HG03520 (cell line): ENCODE measurements around the gene BFSP1.
A peak's percentile ranks its signal among the peaks of the same experiment; 100 is the strongest.

Experiments
- ATAC-seq: cut with Tn5 transposase; IDR thresholded peaks from one replicate; pipeline ENCODE4 v1.9.1; 2021; ENCODE audit warnings: mild to moderate bottlenecking, moderate library complexity; ENCODE audit not compliant: unreplicated experiment

BFSP1 gene

DNA sequence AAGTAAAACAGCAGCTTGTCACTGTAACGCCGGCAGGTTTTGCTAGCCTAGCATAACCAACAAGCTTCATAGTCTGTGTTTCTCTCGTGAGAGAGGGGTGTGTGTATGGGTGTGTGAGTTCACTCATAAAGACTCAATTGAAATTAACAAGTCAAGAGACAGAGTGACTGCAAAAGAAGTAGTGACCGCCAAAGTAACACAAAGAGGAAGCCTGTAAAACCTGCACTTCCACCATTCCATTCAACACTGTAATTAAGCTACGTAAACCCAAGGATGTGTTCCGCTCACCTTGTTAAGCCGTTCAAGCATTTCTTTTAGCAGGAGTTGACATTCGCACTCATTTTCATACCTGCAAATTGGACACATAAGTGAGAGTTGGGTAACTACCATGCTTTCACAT, 6.6 kb downstream of the BFSP1 start:
- ATAC-seq, result no peak

DNA sequence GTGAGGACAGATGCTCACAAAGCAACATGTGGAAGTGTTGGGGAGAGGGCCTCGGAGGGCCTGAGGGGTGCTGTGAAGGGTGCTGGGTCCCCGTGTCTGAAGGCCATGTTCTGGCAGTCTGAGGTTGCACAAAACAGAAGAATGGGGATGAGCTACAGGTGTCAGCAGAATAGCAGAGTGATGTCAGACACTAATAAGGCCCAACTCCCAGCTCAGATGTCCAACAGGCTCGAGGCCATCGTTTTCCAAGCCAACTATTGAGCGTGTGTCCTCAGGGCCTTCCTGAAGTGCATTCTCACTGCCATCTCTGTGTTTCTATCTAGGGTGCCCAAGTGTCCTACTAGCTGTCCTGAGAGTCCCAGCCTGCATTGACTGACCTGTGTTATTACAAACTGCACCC, 7.9 kb downstream of the BFSP1 start:
- ATAC-seq, result no peak

DNA sequence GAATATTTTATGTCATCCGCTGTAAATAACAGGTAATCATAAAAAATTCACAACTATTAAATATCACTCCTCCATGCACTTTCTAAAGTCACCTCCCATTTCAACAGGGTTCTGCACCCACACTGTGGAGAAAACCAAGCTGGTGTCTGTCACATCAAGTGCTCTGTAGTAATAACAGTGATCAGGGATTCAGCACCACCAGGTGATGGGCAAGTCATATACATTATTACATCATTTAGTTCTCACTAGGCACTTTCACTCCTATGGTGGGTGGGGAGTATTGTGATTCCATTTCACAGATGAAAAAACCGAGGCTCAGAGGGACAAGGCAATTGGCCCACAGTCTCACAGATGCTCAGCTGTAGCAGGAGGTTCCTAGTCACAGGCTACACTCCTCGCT, 8.7 kb downstream of the BFSP1 start:
- ATAC-seq, result no peak

DNA sequence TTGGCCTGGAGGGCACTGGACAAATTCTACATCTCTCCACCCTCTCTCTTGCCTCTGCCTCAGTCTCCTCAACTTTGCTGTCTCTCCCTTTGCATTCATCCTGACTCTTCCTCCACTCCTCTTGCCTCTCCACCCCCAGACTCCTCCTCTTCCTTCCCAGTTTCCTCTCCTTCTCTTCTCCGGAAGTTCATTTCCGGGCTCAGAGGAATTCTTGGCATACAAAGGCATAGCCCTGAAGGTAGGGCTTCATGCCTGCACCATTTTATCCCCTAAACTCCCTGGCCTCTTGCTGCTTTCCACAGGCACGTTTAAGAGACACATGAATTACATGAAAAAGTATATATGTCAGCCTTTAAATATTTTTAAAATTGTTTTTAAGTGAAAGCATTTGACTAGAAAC, 10.6 kb downstream of the BFSP1 start:
- no peak for ATAC-seq

DNA sequence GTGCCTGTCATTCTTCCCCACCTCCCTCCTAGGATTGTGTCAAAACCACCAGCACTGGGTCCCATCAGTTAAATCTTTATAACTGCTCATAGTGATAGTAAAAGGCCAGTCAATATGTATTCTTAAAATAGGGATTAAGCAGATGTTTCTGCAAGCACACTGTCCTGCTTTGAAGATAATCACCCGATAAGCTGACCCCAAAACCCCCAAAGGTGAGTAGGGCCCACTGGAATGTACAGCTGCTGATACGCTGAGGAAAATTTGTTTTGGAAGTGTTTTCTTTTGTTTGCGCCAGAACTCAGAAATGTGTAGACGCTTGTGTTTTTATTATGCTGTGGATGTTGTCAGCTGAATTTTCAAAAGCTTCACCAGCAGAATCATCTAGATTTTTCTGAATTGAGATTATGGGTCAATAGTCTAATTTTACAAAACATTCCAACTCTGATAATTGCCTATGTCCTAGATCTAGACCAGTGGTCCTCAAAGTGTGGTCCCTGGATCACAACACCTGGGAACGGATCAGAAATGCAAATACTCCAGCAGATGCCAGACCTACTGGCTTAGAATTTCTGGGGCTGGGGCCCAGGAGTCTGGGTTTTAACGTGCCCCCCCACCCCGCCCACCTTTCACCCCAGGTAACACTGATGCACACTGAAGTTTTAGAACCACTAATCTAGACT, 11.4 kb downstream of the BFSP1 start:
- no peak for ATAC-seq

DNA sequence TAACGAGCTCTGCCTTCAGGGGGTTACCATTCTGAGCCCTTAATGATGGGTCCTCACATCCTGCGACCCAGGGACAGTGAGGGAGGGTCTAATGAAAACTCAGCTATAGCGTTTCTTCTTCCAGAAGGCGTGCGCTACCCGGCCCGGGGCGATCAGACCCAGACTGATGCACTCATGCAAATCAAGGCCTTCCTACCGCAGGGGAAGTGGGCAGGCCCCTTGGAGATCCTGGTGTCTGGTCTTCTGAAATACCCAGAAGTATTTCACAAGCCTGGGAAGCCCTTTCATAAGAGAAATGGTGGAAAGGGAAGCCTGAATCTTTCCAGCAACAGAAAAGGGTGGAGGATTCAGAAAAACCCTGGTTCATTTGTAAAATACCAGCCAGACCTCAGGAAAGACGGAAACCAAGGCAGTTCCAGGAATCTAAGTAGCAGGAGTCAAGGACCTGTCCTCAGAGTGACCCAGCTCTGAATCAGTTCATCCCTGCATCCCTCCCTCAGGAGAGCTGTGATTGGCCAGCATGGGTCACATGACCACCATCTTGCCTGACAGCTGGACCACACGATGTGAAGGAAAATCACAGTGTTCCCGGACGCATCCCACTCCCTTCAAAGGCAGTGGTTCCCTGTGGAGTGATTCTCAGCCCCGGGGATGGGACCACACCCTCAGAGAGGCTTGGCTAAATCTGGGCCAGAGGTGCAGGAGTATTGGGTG, 12.7 kb downstream of the BFSP1 start:
- ATAC-seq, result no peak

DNA sequence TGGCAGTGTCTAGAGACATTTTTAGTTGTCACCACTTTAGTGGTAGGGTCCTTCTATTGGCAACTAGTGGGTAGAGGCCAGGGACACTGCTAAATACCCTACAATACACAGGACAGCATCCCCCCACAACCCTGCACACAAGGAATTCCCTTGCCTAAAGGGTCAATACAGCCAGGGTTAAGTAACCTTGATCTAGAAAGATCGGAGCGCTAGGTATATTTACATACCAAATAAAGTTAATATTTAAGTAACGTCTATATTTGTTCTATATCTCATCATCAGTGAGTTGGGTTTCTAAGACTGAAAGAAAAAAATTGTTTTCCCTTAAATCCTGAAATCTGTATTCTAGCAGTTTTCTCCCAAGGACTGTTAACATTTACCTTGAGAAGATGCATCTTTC, 16.1 kb downstream of the BFSP1 start:
- ATAC-seq, result no peak

DNA sequence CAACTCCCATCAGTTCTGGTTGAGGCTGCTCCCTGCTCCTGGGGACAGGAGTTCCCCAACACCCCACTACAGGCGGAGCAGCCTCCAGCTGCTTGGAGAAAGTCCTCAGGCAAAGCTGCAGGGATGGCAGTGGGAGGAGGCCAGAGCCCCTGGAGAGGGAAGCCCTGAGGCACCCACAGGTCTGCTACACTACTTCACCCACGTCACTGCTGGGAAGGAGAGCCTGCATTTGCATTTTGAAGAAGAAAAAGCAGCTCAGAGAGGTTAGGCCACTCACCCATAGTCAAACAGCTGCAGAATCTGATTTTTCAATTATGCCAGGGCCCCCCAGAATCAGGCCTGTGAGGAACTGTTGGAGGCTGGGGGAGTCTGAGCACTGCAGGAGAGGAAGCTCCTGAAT, 17.2 kb downstream of the BFSP1 start:
- no peak for ATAC-seq

DNA sequence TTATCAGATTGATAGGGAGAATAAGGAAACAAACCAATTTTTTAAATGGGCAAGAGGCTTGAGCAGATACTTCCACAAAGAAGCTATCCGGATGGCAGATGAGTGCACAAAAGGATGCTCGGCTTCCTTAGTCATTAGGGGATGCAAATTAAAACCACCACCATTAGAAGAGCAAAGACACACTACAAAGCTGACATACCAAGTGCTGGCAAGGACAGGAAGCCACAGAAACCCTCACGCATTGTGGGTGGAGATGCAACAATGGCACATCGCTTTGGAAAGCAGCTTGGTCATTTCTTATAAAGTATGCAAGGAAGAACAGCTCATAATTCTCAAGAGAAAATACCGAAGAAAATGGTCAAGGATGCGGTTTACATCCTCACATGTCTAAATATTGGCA, 19.8 kb downstream of the BFSP1 start:
- ATAC-seq, result no peak

DNA sequence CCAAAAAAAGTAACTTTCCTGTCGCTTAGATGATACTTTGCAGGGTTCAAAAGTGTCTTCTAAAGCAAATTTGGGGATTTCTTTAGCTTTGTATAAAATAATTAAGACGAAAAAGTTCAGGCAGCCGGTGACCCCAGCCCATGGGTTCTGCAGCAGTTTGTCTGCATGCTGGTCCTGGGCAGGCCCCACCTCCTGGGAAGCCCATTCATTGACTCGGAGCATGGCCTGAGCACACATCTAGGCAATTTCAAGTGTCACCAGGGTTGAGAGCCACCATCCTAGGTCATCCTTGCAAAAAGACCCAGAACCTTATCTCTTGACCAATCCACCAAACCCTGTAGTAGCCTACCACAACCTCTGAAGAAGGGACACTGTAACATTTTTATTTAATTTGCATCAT, 20.6 kb downstream of the BFSP1 start:
- ATAC-seq, result no peak

DNA sequence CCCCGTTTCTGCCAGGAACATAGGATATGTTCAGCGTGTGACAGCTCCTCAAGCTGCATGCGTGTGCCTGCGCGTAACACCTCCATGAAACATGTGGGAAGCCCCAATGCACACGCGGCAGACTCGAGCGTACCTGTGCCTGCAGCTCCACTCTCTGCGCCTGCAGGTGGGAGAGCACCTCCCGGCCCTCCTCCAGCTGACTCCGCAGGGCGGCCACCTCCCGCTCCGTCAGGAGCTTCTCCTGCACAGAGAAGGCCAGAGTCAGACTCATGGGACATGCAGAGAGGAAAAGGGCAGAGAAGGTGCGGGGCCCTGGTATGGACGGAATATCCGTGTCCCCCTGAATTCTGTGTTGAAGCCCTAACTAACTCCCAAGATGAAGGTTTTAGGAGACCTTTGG, 22.4 kb downstream of the BFSP1 start:
- ATAC-seq, result no peak

DNA sequence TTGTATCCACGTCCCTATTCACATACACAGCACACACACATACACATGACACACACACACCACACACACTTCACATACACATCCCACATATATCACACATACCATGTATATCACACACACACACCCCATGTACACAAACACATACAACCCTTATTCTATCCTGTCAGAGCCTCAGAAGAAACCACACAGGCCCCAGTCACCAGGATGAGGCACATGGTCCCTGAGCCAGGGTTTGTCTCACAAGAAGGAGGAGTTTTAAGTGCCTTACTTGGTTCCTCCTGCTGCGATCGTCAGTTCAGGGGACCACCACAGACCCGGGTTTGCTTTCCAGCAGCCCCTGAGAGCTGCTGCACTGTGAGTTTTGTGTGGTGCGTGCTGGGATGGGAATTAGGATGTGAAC, 23.6 kb downstream of the BFSP1 start:
- no peak for ATAC-seq

DNA sequence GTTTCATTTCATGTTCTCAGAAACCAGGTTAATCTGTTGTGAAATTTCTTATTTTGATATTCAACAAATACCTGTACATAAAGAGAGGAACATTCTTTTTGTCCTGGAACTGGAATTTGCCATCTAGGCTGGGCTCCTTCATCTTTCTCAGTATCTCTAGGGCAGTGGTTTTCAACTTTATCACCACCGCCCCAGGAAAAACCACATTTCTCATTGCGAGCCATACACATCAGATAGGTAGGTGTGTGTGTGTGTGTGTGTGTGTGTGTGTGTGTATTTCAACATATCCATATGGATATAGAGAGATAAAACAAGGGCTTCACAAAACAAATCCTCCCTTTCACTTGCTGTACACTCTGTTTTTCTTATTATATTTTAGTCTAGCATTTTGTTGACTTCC, 24.1 kb downstream of the BFSP1 start:
- no peak for ATAC-seq

DNA sequence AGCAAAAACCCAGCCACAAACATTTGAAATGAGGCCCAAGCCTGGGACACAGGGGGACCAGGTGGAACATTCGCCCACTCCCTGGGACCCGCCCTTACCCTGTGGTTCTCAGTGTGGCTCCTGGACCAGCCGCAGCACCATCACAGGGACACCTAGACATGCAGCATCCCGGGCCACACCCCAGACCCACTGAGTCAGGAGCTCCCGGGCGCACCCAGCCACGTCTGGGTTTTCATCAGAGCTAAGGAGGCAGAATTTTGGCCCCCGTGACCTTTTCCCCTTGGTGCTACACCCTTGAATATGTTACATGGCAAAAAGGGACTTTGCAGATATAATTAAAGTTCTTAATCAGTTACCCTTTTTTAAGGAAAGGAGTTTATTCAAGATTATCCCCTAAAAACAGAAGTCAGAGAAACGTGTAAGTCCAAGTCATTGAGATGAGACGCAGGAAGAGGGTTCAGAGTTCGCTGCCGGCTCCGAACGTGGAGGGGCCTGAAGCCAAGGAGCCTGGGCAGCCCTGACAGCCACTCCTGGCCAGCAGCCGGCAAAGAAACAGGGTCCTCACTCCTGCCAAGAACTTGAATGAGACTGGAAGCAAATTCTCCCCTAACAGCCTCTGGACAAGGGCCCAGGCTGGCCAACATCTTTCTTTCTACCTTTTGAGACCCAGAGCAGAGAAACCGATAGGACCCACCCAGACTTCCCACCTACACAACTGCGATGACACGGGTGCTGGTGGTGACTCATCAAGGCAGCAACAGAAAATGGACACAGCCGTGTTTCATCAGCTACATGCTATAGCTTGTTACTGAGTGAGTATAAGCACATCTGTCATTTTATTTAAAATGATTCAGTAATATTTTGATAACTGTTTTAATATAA, 25.3 kb downstream of the BFSP1 start:
- ATAC-seq, result no peak

DNA sequence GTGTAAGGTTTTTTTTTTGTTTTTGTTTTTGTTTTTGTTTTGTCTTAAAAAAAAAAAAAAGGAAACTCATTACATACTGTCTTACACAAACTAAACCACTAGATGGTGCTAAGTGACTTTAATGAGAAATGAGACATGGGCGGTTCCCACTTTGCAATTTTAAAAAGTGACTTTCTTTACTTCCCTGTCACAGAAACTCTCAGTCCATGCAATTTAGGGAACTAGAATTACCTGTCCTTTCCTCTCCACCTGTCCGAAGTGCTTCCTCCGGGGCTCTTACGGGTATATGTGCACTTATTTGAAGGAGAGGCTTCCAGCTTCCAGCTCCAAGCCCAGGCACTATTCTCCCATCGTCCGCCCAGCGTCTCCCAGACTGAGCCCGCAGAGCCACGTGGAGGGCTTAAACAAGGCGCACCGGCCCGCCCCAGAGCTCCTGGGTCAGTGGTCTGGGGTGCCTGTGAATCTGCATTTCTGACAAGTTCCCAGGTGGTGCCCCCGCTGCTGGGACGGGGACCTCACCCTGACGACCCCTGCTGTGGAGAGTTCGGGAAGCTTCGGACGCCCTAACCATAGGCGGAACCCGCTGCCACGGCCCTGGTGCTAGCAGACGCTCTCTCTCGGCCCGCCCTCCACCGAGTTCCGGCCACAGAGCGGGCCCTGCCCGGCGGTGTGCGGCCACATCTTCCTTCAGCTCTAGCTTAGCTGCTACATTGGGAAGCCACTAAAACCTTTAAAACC, 26.1 kb downstream of the BFSP1 start:
- ATAC-seq, result peak; percentile 59

DNA sequence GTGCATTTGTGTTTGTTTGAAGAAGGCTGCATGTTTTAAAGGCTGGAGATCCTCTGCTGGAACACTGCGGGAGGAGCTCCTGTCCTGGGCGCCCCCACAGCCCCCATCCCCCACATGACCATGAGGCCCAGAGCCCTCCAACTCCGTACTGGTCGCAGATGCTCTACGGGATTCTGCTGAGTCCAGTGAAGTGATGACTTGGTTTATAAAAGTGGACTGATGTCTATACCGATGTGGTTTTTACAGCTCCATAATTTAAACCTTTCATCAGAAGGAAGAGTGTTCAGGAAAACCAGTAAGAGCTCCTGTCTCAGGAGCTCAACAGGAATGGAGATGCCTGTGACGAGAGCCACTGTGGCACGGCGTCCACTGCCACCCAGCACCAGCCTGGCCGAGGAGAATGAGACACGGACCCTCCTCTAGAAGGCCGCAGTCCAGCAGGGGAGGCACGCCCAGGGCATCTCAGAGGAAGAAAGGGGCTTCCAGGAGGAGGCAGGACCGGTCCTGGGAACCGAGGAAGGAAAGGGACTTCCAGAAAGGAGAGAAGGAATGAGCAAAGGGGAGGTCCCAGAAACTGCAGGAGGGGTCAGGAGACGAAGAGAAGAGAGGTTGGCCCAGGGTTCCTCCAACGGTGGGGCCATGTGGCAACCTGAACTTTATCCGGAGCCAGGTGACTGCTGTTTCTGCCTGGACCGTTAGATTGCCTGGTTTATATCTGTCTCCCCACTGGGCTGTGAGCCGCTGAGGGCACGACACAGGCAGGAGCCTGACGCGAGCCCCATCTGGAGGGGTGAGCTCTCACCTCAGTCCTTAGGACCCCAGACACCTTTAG, 26.9 kb downstream of the BFSP1 start:
- ATAC-seq, result no peak

DNA sequence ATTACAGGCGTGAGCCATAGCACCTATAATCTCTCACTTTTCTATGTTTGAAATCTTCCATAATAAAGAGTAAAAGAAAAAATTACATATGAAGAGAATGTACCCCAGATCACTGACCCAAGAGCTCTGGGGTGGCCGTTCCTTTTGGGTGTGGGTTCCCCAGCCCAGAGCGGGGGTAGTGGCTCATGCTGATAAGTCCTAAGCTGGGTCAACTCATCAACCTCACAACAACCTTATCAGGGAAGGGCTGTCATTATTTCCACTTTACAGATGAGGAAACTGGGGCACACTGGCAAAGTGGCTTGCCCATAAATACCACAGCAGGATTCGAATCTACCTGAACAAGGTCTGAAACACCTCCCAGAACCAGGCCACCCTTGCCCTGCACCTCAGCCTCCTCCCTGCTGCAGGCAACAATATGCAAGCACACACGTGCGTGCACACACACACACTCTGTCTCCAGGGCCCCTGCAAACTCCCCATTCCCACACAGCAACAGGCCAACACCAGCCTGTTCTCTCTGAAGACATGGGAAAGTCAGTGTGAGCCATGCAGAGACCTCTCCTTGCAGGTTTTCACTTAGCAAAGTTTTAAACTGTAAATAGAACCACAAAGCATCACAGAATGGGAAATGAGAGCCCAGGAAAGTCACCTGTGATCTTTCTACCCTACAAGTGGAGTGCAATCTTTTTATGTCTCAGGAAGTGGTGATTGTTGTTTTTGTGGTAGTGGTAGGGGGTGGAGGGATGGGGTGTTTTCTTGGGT, 27.7 kb downstream of the BFSP1 start:
- no peak for ATAC-seq

DNA sequence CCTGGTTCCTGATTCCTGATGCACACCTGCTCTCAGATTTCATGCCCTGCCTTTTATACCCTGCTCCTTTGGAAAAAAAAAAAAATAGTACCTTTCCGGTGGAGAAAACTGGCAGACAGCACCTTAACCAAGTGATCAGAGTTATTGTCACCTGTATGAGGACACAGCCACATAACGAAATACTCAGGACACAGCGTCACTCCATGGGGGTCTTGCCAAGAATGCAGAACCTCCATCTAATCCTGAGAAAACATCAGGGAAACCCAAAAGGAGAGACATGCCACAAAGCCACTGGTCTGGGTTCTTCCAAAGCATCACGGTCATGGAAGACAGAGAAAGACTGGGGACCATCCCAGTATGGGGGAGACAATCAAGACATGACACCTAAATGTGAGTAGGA, 29.1 kb downstream of the BFSP1 start:
- no peak for ATAC-seq

DNA sequence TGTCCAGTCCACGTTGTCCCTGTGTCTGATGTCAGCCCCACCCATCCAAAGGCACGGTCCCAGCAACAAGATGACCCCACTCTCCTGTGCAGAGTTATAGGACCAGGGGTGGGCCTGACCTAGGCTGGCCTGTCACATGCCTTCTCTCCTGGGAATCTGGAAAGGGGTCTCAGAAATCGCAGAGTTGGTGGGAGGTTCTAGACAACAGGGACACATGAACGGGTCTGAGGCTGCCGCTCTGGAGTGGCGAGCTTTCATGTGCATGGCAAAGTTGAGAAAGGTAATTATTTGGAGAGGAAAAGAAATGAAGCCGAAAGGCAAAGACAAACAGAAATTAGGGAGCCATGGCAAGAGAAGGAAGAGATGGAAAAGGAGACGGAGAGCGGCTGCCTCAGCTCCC, 29.5 kb downstream of the BFSP1 start:
- no peak for ATAC-seq

DNA sequence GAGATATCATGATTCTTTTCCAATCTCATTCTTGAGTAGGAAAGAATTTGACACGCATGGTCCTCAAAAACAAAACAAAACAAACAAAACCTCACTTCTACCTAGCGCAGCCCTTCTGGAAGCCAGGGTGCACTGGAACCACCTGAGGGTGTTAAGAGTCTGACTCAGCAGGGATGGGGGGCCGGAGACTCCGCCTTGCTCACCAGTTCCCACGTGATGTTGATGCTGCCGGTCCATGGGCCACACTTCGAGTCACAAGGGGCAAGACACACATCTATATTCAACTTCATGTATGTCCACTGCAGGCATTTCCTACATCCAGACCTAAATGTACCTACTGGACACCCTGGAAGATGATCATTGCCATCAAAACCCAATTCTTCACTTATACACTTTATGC, 30.4 kb downstream of the BFSP1 start:
- ATAC-seq, result no peak
